GM18498 (cell line): Measurements from ENCODE around the gene SUGCT.

ENCODE experiments used
- ATAC-seq: cut with Tn5 transposase; IDR thresholded peaks from one replicate; pipeline ENCODE4 v1.9.1; 2021; ENCODE audit warnings: mild to moderate bottlenecking, moderate library complexity; ENCODE audit not compliant: unreplicated experiment

Gene SUGCT

GRCh38 chr7:40507166-40507565 is 372.4 kb downstream of the SUGCT start:
- no peak for ATAC-seq

GRCh38 chr7:40509287-40509996 is 374.6 kb downstream of the SUGCT start:
- no peak for ATAC-seq

DNA sequence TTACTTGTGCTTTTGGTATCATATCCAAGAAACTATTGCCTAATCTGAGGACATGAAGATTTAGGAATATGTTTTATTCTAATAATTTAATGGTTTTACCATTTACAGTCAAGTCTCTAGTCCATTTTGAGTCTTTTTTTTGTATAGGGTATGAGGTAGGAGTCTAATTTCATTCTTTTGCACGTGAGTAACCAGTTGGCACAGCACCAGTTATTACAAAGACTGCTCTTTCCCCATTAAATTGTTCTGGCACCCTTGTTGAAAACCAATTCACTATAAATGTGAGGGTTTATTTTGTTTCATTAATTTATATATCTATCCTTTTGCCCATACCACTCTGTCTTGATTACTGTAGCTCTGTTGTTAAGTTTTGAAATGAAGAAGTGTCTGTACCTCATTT is 381.6 kb downstream of the SUGCT start:
- no peak for ATAC-seq

GRCh38 chr7:40519009-40519408 is 384.2 kb downstream of the SUGCT start:
- ATAC-seq: no peak

DNA sequence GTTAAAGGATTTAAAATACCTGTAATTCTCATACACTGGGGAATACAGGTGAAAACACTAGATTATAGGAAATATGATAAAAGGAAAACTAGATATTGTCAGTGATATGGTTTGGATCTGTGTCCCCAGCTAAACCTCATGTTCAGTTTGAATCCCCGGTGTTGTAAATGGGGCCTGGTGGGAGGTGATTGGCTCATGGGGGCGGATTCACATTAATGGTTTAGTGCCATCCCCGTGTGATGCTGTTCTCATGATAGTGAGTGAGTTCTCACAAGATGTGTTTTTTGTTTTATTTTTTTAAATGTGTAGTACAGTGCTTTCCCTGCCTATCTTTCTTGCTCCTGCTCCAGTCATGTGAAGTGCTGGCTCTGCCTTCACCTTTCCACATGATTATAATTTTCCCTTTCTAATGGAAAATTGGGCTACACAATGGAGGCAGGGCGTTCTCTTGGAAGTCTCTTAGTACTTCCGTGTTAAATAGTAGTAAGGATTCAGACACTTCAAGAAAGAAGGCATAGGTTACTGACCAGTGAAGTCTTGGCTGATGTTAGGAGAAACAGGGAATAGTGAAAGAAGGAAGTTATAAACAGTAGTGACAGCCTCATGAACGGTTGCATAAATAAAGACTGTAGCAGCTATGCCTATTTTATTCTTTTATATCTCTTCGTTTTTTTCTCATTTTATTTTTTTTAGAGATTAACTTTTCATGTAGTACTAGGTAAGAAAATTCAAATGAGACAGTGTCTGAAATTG is 386.4 kb downstream of the SUGCT start:
- no peak for ATAC-seq

GRCh38 chr7:40525764-40526163 is 391.0 kb downstream of the SUGCT start:
- no peak for ATAC-seq

GRCh38 chr7:40526951-40527715 is 392.3 kb downstream of the SUGCT start:
- ATAC-seq: no peak

DNA sequence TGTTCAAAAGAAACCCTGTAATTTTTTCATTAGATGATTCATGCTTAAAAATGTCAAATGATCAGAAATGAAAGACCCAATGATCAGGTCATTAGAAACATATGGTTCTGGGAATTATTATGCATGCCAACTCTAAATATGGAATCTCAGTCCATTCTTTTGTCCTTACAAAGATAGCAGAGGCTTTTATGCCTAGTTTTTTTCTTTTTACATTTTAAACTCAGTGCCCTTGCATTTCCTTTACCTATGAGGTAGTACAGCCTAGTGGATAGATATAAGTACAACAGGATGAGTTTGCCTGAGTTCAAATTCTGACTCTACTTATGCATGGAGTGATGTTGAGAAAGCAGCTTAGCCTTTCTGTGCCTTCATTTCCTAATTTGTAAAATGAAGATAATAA is 392.9 kb downstream of the SUGCT start:
- no peak for ATAC-seq

- ATAC-seq: no peak
Observed at GRCh38 chr7:40530292-40530691, 395.5 kb downstream of the SUGCT start.

DNA sequence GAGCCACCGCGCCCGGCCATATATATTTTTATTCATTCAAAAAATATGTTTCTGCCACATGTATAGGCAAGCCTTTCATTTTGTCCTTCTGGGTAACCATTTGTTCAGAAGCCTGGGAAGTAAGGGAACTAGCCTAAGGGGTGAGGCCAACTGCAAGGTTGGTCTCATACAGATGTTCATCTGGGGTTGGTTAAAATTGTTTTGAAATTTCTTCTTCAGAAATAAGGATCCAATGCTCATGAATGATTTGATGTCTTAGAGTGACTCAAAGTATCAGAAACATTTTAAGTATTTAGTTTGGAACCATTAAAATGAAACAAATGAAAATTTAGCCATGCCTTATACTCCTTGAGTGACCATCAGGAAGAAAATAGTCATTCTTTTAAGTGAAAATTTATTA is 397.2 kb downstream of the SUGCT start:
- no peak for ATAC-seq

DNA sequence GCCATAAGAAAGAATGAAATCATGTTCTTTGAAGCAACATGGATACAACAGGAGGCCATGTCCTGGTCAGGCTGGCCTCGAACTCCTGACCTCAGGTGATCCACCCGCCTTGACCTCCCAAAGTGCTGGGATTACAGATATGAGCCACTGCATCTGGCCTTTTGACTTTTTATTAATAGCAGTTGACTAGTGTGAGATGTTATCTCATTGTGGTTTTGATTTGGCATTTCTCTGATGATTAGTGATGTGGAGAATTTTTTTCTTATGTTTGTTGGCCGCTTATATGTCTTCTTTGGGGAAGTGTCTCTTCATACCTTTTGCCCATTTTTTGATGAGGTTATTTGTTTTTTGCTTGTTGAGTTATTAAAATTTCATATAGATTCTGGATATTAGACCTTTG is 400.9 kb downstream of the SUGCT start:
- ATAC-seq: no peak

GRCh38 chr7:40536421-40536820 is 401.6 kb downstream of the SUGCT start:
- no peak for ATAC-seq

GRCh38 chr7:40538281-40538680 is 403.5 kb downstream of the SUGCT start:
- no peak for ATAC-seq

- ATAC-seq: no peak
Observed at GRCh38 chr7:40541336-40541735, 406.5 kb downstream of the SUGCT start.

- ATAC-seq: no peak
Observed at GRCh38 chr7:40542982-40543741, 408.4 kb downstream of the SUGCT start.

DNA sequence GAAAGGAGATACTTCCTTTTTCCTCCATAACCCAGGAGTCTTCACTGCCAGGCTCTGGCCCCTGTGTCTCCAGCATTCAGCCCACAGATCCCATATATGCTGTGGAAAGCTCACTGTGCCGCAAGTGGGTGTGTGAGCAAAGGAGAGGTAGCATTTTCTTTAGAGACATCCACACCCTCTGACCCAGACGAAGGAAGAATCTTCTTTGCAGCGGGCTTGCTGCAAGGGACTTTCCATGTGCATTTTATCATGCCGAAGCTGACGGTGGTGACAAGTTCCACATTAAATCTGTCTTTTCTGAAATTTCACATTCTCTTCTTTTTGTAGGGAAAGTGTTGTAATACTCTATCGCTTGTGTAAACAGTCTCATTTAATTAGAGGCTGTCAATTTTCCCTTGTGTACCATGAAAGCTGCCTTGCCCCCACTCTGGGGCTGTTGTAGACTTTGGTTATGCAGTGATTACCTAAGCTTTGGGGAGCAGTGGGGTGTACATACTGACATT is 409.5 kb downstream of the SUGCT start:
- ATAC-seq: no peak

GRCh38 chr7:40544871-40545303 is 410.1 kb downstream of the SUGCT start:
- ATAC-seq: no peak

- no peak for ATAC-seq
Observed at GRCh38 chr7:40545739-40546138, 410.9 kb downstream of the SUGCT start.

- ATAC-seq: no peak
Observed at GRCh38 chr7:40546616-40547501, 412.1 kb downstream of the SUGCT start.
